CD4-positive, alpha-beta T cell treated with Interleukin-12 subunit alpha and Interleukin-12 subunit beta, for 1 hour (primary cell): ENCODE data around the gene FAM222A.

Experiments
- DNase-seq: peaks from one replicate; pipeline ENCODE4 v3.0.0-alpha.2; 2020

FAM222A gene

GRCh38 chr12:109778684-109779083 lies 65.1 kb downstream of the FAM222A start:
- DNase-seq: no peak

- no peak for DNase-seq
These were observed 65.8 kb downstream of the FAM222A start for GRCh38 chr12:109779382-109779781.

- no peak for DNase-seq
These were observed 68.2 kb downstream of the FAM222A start for GRCh38 chr12:109781668-109782325.

GRCh38 chr12:109782326-109782703 lies 68.7 kb downstream of the FAM222A start:
- DNase-seq: no peak

- no peak for DNase-seq
These were observed 69.7 kb downstream of the FAM222A start for GRCh38 chr12:109783135-109783964.

- no peak for DNase-seq
These were observed 70.3 kb downstream of the FAM222A start for GRCh38 chr12:109783965-109784244.

- no peak for DNase-seq
These were observed 72.2 kb downstream of the FAM222A start for GRCh38 chr12:109785854-109786253.

GRCh38 chr12:109786799-109787198 lies 73.2 kb downstream of the FAM222A start:
- DNase-seq: no peak

GRCh38 chr12:109789526-109790048 lies 76.0 kb downstream of the FAM222A start:
- no peak for DNase-seq

- no peak for DNase-seq
These were observed 79.4 kb downstream of the FAM222A start for GRCh38 chr12:109792992-109793391.

GRCh38 chr12:109793411-109793810 lies 79.8 kb downstream of the FAM222A start:
- DNase-seq: no peak

GRCh38 chr12:109793826-109794501 lies 80.3 kb downstream of the FAM222A start:
- no peak for DNase-seq

- no peak for DNase-seq
These were observed 81.4 kb downstream of the FAM222A start for GRCh38 chr12:109795023-109795422.

GRCh38 chr12:109796057-109796456 lies 82.4 kb downstream of the FAM222A start:
- no peak for DNase-seq

- DNase-seq: no peak
These were observed 84.5 kb downstream of the FAM222A start for GRCh38 chr12:109797905-109798669.

GRCh38 chr12:109798691-109799090 lies 85.1 kb downstream of the FAM222A start:
- no peak for DNase-seq

- no peak for DNase-seq
These were observed 86.9 kb downstream of the FAM222A start for GRCh38 chr12:109800536-109800935.

GRCh38 chr12:109802828-109803227 lies 89.2 kb downstream of the FAM222A start:
- DNase-seq: no peak

- no peak for DNase-seq
These were observed 90.1 kb downstream of the FAM222A start for GRCh38 chr12:109803678-109804077.

- peak; percentile 73 for DNase-seq
These were observed 91.5 kb downstream of the FAM222A start for GRCh38 chr12:109804820-109805761.

GRCh38 chr12:109807954-109808643 lies 94.5 kb downstream of the FAM222A start:
- DNase-seq: no peak
